ENCODE measurements around the gene HEATR5A.
"Not testable (repeated sequence)": the region's sequence is repeated elsewhere in the genome, so short reads cannot be mapped to it uniquely, and the experiment has no call there.

Gene HEATR5A

GRCh38 chr14:31243860-31244259 is 176.5 kb downstream of the HEATR5A start:
- no peak overlapping the region for H3K27ac ChIP-seq

DNA sequence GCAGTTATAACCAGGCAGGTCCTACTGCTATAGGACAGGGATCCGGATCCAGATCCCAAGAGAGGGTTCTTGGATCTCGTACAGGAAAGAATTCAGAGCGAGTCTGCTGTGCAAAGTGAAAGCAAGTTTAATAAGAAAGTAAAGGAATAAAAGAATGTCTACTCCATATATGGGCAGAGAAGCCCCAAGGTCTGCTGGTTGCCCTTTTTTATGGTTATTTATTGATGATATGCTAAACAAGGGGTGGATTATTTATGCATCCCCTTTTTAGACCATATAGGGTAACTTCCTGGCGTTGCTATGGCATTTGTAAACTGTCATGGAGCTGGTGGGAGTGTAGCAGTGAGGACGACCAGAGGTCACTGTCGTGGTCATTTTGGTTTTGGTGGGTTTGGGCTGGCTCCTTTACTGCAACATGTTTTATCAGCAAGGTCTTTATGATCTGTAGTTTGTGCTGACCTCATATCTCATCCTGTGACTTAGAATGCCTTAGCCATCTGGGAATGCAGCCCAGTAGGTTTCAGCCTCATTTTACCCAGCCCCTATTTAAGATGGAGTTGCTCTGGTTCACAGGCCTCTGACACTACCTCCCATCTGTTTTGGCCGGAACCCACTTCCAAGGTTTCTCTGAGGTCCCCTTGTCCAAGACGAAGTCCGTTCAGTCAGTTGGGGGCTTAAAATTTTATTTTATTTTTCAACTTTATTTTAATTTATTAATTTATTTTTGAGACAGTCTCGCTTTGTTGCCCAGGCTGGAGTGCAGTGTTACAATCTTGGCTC is 178.0 kb downstream of the HEATR5A start:
- H3K27ac ChIP-seq: not testable (repeated sequence)

More at GRCh38 chr14:31243860-31244259, 176.5 kb downstream of the HEATR5A start:
- no peak for TF ChIP-seq CTCF (conservative IDR thresholded peaks at IDR 0.05)

All from VCaP (cell line).